ENCODE data around the gene FOXE3. TPM values are rescaled to one million over a fixed set of nuclear protein-coding genes. Genes with fewer than 3 reads are reported as not detected.

Gene FOXE3
- total RNA-seq, 4 donors from 2014 or later: not detected

DNA sequence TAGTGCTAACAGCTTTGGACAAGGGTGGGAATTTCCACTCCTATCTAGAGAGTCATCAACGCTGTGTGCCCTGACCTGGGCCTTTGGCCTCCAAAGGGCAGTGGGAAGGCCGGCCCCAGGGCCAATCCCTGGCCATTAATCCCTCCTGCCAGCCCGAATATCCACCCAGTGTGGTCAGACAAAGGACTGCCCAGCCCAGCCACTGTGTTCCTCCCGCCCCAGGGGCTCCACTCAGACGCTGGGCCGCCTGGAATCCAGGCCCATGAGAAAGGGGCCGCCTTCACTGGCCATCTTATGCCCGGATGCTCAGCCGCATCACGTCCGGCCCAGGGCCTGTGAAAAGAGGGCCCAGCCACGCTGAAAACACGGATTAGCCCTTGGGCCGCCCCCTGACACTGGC lies 3.6 kb upstream of the FOXE3 start:
- ATAC-seq (ENCODE audit: low FRiP score) (no peak), DNase-seq (ENCODE audit: low spot score) (no peak)

DNA sequence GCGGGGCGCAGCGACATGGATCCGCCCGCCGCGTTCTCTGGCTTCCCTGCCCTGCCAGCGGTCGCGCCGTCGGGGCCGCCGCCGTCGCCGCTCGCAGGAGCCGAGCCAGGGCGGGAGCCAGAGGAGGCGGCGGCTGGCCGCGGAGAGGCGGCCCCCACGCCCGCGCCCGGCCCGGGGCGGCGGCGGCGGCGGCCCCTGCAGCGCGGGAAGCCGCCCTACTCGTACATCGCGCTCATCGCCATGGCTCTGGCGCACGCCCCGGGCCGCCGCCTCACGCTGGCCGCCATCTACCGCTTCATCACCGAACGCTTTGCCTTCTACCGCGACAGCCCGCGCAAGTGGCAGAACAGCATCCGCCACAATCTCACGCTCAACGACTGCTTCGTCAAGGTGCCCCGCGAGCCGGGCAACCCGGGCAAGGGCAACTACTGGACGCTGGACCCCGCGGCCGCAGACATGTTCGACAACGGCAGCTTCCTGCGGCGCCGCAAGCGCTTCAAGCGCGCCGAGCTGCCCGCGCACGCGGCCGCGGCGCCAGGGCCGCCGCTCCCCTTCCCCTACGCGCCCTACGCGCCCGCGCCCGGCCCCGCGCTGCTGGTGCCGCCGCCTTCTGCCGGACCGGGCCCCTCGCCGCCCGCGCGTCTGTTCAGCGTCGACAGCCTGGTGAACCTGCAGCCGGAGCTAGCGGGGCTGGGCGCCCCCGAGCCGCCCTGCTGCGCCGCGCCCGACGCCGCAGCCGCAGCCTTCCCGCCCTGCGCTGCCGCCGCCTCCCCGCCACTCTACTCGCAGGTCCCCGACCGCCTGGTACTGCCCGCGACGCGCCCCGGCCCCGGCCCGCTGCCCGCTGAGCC lies 459 bp downstream of the FOXE3 start:
- TF ChIP-seq, protein P1, sequence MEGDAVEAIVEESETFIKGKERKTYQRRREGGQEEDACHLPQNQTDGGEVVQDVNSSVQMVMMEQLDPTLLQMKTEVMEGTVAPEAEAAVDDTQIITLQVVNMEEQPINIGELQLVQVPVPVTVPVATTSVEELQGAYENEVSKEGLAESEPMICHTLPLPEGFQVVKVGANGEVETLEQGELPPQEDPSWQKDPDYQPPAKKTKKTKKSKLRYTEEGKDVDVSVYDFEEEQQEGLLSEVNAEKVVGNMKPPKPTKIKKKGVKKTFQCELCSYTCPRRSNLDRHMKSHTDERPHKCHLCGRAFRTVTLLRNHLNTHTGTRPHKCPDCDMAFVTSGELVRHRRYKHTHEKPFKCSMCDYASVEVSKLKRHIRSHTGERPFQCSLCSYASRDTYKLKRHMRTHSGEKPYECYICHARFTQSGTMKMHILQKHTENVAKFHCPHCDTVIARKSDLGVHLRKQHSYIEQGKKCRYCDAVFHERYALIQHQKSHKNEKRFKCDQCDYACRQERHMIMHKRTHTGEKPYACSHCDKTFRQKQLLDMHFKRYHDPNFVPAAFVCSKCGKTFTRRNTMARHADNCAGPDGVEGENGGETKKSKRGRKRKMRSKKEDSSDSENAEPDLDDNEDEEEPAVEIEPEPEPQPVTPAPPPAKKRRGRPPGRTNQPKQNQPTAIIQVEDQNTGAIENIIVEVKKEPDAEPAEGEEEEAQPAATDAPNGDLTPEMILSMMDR (IDR thresholded peaks at IDR 0.05): no peak
- no peak for DNase-seq (ENCODE audit: low spot score)
- ATAC-seq (ENCODE audit: low FRiP score): no peak

More for the DNA sequence above, 3.6 kb upstream of the FOXE3 start:
- TF ChIP-seq, protein P1 (IDR thresholded peaks at IDR 0.05): no peak

DNA sequence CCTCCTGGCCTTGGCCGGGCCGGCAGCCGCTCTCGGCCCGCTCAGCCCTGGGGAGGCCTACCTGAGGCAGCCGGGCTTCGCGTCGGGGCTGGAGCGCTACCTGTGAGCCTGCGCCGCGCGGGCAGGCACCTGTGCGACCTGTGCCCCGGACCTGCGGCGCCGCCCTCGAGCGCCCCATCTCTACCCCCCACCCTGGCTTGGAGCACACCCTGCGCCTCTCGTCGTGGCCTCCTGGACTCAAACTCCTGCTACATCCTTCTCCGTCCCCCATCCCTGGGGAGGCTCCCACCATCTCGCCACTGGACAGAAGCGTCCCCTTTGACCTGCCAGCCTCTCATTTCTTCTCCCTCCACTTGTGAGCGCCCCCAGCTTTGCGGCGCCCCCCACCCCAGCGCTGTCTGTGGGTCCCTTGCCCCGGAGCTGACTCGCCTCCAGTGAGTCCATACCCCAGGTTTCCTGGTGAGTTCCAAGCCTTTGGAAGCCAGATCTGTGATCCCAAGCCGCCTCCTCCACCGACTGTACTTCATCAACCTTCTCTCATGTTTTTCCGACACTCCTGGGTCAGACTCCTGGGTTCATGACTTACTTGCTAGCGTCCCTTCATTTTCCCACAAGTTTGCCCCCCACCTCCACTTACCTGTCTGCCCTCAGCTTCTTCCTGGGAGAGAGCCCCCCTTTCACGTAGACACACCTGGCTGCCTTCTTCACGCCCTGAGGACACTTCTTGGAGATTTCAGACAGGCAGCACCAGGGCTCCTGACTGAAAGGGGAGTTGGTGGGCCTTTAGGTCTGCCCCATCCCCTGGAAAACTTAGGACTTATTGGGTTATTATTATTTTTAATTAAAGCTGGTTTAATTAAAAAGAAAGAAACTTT lies 1.3 kb downstream of the FOXE3 start:
- no peak for ATAC-seq (ENCODE audit: low FRiP score)
- DNase-seq (ENCODE audit: low spot score): no peak
- TF ChIP-seq, protein P1 (IDR thresholded peaks at IDR 0.05): no peak

DNA sequence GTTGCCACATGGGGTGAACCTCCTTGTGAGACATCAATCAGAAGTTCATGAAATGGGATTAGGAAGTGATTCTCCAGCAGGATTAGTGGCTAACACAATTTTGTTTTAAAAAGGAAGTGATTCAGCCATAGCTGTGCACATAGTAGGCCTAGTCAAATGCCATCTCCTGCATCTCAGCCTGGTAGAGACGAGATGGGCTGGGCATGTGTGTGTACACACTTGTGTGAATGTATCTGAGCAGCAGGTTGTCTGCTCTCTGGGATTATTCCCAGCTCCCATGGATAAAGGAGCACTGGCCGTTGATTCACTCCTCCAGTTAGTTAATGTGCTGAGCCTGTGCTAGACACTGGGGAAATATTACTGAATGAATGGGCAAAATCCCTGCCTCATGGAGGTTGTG lies 2.0 kb downstream of the FOXE3 start:
- ATAC-seq (ENCODE audit: low FRiP score): no peak
- TF ChIP-seq, protein P1 (IDR thresholded peaks at IDR 0.05): no peak
- no peak for DNase-seq (ENCODE audit: low spot score)

DNA sequence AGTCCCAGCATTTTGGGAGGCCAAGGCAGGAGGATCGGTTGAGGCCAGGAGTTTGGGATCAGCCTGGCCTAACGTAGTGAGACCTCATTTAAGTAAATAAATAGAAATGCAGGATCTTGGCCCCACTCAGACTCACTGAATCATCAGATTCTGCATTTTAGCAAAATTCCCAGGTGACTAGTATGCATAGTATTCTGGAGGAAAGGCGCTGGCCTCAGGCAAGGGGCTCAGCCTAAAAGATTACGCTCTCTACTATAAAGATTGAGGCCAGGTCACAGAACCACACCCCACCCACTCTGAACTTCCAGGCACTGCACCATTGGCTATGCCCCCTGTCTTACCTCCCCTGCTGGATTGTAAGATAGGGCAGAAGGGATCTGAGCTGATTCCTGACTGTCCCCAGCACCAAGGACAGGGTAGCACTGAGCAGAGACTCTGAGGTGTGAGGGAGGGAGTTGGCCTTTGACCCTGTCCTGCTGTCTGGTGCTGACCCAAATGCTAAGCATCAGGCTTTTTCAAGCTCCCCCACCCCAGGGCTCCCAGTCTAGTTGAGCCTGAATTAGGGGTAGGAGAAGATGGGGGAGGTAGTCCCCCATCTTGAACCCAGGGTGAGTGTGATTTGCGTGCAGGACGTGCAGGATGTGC lies 2.7 kb downstream of the FOXE3 start:
- TF ChIP-seq, protein P1 (IDR thresholded peaks at IDR 0.05): no peak
- DNase-seq (ENCODE audit: low spot score): no peak
- no peak for ATAC-seq (ENCODE audit: low FRiP score)

DNA sequence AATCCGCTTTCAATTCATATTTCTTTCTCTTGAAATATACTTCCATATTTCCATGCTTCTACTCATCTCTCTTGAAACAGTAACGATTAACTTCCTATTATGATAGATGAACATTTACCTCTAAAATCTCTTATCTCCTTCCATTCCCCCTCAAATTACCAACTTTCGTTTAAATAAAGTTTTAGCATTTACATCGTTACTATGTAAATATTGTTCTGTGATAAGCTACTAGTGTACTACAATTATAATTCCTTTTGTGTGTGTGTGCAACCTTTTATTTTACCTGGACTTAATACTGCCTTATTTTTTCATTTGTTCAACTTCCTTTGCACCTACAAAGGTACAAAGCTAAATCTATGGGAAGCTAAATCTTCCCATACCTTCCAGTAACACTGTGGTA lies 4.5 kb downstream of the FOXE3 start:
- DNase-seq (ENCODE audit: low spot score) (no peak), ATAC-seq (ENCODE audit: low FRiP score) (no peak)
- TF ChIP-seq, protein P1 (IDR thresholded peaks at IDR 0.05): no peak
